HEK293 (cell line): ENCODE measurements around the gene ZFP92.
A peak's percentile ranks its signal among the peaks of the same experiment; 100 is the strongest.

ENCODE experiments used
- CTCF ChIA-PET: fragments of 350-600 bp; formaldehyde crosslinking; extraction: SDS; loops from one replicate; lab custom pipeline; 2021; ENCODE audit warnings: antibody characterized with exemption; lab: Yijun Ruan, JAX
- POLR2A ChIA-PET: fragments of 300-600 bp; formaldehyde crosslinking; extraction: SDS; loops from one replicate; lab custom pipeline; 2020; ENCODE audit warnings: antibody characterized with exemption, inconsistent platforms; lab: Yijun Ruan, JAX
- H3K27ac ChIP-seq: fragments of 200-500 bp; sonication (Bioruptor generic); 2 replicates; pipeline ENCODE4 v1.5.1; 2014; ENCODE audit warnings: low read depth, low read length, control low read depth, inconsistent platforms; ENCODE audit errors: extremely low read depth
- H3K36me3 ChIP-seq, 2 experiments: fragments of 200-500 bp in 1 of 2; sonication (Bioruptor generic) in 1 of 2; 1 replicate in 1 of 2; 2 replicates in 1 of 2; pipeline ENCODE4 v1.5.1; 2014 to 2017; ENCODE audit warnings: inconsistent platforms in 2 of 2, low read length in 2 of 2; ENCODE audit not compliant: control insufficient read depth in 2 of 2, insufficient read depth in 1 of 2
- H3K4me1 ChIP-seq: fragments of 200-500 bp; sonication (Bioruptor generic); 2 replicates; pipeline ENCODE4 v1.5.1; 2014; ENCODE audit warnings: mild to moderate bottlenecking, low read length, inconsistent platforms; ENCODE audit not compliant: control insufficient read depth, insufficient read depth
- H3K4me3 ChIP-seq: 2 replicates; pipeline ENCODE4 v1.5.1; 2011; ENCODE audit warnings: low read depth, mild to moderate bottlenecking, control low read depth, low read length, moderate library complexity
- H3K9me3 ChIP-seq: fragments of 200-500 bp; sonication (Bioruptor generic); 2 replicates; pipeline ENCODE4 v1.5.1; 2014; ENCODE audit warnings: low read depth, low read length, inconsistent platforms; ENCODE audit not compliant: control insufficient read depth, insufficient read depth
- SCRT2 ChIP-seq: fragments of 450-650 bp; formaldehyde crosslinking; IDR thresholded peaks from 2 replicates; pipeline ENCODE4 v1.5.1; 2016; ENCODE audit warnings: missing biosample characterization, missing genetic modification characterization
- ZBTB17 ChIP-seq: fragments of 450-650 bp; formaldehyde crosslinking; IDR thresholded peaks from 2 replicates; pipeline ENCODE4 v1.5.1; 2016; ENCODE audit warnings: missing biosample characterization, missing genetic modification characterization
- ZNF341 ChIP-seq: fragments of 450-650 bp; formaldehyde crosslinking; IDR thresholded peaks from 2 replicates; pipeline ENCODE4; 2016; ENCODE audit warnings: low read depth, missing biosample characterization, missing genetic modification characterization
- ZNF596 ChIP-seq: fragments of 450-650 bp; IDR thresholded peaks from 2 replicates; pipeline ENCODE4 v1.5.0; 2018; ENCODE audit warnings: missing biosample characterization, mild to moderate bottlenecking, missing genetic modification characterization, moderate library complexity
- ZNF654 ChIP-seq: fragments of 450-650 bp; formaldehyde crosslinking; IDR thresholded peaks from 2 replicates; pipeline ENCODE4 v1.5.1; 2016; ENCODE audit warnings: low read depth, missing biosample characterization, missing genetic modification characterization
- TF ChIP-seq, protein P1 (sequence below): fragments of 450-650 bp; formaldehyde crosslinking; IDR thresholded peaks from 2 replicates; pipeline ENCODE4 v1.5.1; 2016; ENCODE audit warnings: missing biosample characterization, missing genetic modification characterization

ZFP92 gene

DNA sequence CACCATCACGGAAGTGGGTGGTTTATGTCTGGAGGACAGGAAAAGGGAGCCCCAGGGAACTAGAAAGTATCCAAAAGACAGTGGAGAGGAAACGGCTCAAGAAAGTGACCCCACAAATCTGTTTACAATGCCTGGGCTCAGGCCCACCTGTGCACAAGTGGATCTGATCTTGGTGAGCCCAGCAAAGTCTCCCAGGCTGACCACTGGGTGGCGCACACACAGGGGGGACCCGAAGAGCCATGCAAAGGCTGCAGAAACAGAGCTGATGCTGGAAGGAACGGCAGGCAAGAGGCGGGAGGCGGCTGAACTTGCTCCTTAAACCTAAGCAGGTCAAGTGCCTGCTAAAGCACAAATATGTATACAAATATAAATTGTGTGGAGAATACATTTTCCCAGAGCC, 49.6 kb downstream of the ZFP92 start:
- ChIA-PET CTCF (interaction anchor here (0.6 to 5.0 kb wide), 30 partner anchors 9 to 519 kb away, joined by 3 to 81 read pairs (median 4); partner anchors contain the start of gene HAUS7), POLR2A (interaction anchor here (1.0 kb wide), 1 partner anchor 46 kb away, joined by 5 read pairs; no protein-coding TSS in a partner anchor)
- Histone ChIP-seq H3K9me3 (no peaks in the 10 kb centered on the region), H3K36me3 (peaks cover 5 to 63% of the 10 kb centered on the region in 2 experiments; a peak in 2 of 3 replicates), H3K4me1 (no peaks in the 10 kb centered on the region), H3K27ac (no peak overlapping the region), H3K4me3 (no peak overlapping the region)
- peak; percentile 36 for TF ChIP-seq ZNF654
- peak; percentile 42 for TF ChIP-seq SCRT2
- TF ChIP-seq ZNF341 (tag by site-specific recombination), result peak; percentile 21; the same call in 1 of the 2 replicates
- no peak for TF ChIP-seq ZBTB17 (tag by site-specific recombination)
- TF ChIP-seq, protein P1, sequence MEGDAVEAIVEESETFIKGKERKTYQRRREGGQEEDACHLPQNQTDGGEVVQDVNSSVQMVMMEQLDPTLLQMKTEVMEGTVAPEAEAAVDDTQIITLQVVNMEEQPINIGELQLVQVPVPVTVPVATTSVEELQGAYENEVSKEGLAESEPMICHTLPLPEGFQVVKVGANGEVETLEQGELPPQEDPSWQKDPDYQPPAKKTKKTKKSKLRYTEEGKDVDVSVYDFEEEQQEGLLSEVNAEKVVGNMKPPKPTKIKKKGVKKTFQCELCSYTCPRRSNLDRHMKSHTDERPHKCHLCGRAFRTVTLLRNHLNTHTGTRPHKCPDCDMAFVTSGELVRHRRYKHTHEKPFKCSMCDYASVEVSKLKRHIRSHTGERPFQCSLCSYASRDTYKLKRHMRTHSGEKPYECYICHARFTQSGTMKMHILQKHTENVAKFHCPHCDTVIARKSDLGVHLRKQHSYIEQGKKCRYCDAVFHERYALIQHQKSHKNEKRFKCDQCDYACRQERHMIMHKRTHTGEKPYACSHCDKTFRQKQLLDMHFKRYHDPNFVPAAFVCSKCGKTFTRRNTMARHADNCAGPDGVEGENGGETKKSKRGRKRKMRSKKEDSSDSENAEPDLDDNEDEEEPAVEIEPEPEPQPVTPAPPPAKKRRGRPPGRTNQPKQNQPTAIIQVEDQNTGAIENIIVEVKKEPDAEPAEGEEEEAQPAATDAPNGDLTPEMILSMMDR (tag by site-specific recombination), result peak; percentile 58
- TF ChIP-seq ZNF596 (tag by site-specific recombination), result no peak
